ENCODE data around the gene MSH4.

MSH4 gene

DNA sequence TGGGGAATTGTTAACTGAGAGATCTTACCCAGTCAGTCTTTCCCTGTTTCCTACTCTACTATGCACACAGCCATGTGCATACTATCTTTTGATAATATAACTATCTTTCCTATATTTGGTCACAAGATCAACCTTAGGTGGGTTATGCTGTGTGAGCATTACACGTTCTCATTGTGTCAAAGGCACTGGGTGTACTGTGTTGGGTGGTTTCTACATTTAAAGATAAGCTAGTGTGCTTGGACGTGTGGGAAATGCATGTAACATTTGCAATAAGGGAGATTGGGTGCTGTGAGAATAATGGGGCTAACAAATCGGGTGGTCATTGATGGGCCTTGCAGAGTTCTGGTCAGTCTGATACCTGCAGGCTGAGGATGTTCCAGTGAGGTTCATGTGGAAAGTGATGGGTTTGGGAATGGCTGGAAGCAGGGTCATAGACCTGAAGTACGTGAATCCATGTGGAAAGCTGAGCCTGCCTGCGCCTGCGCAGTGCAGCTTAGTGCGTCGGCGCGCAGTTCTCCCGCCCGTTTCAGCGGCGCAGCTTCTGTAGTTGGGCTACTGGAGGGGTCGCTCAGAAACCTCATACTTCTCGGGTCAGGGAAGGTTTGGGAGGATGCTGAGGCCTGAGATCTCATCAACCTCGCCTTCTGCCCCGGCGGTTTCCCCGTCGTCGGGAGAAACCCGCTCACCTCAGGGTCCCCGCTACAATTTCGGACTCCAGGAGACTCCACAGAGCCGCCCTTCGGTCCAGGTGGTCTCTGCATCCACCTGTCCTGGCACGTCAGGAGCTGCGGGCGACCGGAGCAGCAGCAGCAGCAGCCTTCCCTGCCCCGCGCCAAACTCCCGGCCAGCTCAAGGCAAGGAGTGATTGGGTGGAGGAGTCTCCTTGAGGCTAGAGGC is at the start of gene MSH4:
MSH4 (plus strand) TSS at position 507 of the 897 bp plus-strand sequence; CDS start at position 611, 104 bp downstream.
- TF ChIP-seq, protein P1, sequence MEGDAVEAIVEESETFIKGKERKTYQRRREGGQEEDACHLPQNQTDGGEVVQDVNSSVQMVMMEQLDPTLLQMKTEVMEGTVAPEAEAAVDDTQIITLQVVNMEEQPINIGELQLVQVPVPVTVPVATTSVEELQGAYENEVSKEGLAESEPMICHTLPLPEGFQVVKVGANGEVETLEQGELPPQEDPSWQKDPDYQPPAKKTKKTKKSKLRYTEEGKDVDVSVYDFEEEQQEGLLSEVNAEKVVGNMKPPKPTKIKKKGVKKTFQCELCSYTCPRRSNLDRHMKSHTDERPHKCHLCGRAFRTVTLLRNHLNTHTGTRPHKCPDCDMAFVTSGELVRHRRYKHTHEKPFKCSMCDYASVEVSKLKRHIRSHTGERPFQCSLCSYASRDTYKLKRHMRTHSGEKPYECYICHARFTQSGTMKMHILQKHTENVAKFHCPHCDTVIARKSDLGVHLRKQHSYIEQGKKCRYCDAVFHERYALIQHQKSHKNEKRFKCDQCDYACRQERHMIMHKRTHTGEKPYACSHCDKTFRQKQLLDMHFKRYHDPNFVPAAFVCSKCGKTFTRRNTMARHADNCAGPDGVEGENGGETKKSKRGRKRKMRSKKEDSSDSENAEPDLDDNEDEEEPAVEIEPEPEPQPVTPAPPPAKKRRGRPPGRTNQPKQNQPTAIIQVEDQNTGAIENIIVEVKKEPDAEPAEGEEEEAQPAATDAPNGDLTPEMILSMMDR (IDR thresholded peaks at IDR 0.05) = no peak

DNA sequence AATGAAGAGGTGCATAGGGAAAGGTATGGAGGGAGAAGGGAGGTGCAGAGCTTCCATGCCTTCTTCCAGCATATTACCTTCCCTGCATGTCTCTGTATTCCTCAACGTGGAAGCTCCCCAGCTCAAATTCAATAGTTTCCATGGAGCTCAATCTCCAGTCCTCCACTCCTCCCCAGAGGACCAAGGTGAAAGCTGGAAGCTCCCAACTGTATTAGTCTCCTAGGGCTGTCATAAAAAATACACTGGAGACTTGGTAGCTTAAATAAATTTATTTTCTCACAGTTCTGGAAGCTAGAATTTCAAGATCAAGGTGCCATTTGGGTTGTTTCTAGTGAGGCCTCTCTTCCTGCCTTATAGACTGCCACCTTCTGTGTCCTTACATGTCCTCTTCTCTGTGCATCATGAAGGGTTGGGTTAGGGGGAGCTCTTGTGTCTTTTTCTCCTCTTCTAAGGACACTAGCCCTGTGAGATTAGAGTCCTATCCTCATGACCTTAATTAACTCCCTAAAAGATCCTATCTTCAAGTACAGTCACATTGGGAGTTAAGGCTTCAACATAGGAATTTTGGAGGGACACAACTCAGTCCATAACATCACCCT is 32.5 kb upstream of the MSH4 start:
- TF ChIP-seq, protein P1 (IDR thresholded peaks at IDR 0.05) = no peak

DNA sequence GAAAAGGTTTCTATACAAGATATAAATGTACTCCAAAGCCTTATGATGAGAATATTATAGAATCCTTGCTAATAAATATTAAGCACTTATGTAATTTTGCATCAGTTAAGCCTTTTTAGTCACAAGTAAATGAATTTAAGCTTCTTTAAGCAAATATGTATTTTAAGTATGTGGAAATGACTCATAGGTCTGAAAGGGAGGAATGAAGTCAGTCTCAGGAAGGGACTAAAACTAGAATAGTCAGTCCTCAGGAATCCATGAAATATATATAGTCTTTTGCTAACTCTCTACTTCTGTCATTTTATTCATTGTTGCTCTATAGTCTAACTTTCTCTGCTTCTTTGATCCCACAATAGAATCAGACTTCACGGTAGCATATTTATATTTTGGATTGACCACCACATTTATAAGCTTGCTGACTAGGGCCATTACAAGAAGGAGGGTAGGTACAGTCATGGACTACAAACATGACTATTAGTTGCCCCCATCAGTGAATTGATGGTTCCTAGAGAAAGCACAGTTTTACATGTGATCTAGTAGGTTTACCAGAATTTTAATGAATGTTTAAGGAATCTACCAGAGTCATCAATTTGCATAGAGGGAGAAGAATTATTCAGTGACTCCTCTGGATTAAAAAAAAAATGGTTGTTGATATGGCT is 30.9 kb upstream of the MSH4 start:
- TF ChIP-seq, protein P1 (IDR thresholded peaks at IDR 0.05) = no peak

GRCh38 chr1:75768016-75768415 is 28.7 kb upstream of the MSH4 start:
- TF ChIP-seq, protein P1 (IDR thresholded peaks at IDR 0.05) = no peak

GRCh38 chr1:75770761-75771160 is 25.9 kb upstream of the MSH4 start:
- TF ChIP-seq, protein P1 (IDR thresholded peaks at IDR 0.05) = no peak

GRCh38 chr1:75771978-75772377 is 24.7 kb upstream of the MSH4 start:
- TF ChIP-seq, protein P1 (IDR thresholded peaks at IDR 0.05) = no peak

DNA sequence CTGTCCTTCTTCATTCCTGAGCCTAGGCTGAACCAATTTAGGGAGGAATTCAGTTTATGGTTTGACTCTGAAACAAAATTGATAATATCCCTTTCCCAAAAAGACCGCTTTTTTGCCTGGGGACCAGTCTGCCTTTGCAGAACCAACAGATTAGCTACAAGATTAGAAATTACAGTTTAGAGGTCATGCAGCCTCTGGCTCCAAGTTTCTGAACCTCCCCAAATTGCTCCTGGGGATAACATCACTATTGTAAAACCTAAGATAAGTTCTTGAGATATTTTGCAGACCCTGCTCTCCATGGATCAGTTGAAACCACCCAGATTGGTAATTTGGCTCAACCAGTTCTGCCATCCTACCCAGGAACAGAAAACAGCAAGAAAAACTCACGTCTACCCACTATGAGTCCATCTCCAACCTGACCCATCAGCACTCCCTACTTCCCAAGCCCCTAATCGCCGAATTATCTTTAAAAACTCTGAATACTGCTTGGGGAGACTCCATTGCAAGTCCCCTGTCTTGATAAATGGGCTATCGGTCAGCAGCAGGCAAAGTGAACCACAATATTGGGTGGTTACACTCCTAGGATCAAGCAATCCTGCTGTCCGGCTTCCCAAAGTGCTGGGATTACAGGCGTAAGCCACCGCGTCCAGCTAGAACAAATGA is 11.2 kb upstream of the MSH4 start:
- TF ChIP-seq, protein P1 (IDR thresholded peaks at IDR 0.05) = no peak
